ENCODE results near the gene MAP4. TPM values are rescaled to one million over a fixed set of nuclear protein-coding genes. Genes with fewer than 3 reads are reported as not detected.

MAP4 gene
- polyA plus RNA-seq, 3 donors: 169 to 179 (median 172) TPM

DNA sequence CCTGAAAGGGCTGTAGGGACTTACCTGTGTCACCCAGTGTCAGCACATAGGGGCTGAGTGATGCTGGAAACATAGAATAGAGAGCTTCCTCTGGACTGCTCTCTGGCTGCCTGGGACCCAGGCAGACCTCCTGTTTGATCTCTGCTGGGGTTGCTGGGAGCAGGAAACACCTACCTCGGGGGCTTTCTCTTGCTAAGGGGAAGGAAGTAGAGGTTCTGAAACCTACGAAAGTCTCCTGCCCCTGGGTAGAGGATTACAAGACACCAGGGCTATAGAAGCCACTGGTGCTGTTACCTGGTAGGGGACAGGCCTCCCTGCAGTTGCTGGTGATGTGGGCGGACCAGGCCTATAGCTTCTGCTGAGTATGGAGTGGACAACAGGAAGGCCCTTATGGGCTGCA lies 131.6 kb downstream of the MAP4 start:
- no peak for DNase-seq (ENCODE audit: extremely low read depth in 1 of 11, low read depth in 9 of 11, low spot score in 4 of 11)

DNA sequence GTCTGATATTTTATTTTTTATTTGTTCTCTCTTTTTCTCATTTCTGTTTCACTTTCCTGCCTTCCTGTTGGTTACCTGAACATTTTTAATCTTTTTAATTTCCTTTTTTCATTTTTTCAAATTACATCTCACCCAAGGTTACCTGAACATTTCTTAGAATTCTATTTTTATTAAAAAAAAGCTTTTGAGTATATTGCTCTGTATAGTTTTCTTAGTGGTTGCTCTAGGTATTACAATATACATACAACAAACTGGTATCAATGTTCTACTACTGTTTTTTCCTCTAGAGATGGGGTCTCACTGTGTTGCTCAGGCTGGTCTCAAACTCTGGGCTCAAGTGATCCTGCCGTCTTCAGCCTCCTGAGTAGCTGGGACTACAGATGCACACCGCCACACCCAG lies 133.9 kb downstream of the MAP4 start:
- DNase-seq (ENCODE audit: extremely low read depth in 1 of 11, low read depth in 9 of 11, low spot score in 4 of 11): no peak

DNA sequence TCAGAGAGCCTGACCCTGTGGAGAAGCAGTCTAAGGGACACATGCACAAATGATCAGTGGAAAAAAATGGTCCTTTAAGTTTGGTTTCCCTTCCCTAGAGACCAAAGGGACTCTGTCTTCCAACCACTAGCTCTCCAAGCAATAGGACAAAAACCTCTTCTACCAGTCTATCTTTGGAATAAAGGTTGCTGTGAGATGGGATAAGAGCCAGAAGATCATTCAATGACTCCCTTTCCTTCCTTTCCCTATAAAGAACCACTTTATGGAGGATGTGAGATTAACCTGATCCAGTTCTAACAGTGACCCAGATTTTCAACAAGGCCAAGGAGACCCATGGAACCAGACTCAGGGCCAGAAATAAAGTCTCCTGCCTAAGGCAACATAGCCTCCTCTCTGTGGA lies 138.5 kb downstream of the MAP4 start:
- no peak for DNase-seq (ENCODE audit: extremely low read depth in 1 of 11, low read depth in 9 of 11, low spot score in 4 of 11)

DNA sequence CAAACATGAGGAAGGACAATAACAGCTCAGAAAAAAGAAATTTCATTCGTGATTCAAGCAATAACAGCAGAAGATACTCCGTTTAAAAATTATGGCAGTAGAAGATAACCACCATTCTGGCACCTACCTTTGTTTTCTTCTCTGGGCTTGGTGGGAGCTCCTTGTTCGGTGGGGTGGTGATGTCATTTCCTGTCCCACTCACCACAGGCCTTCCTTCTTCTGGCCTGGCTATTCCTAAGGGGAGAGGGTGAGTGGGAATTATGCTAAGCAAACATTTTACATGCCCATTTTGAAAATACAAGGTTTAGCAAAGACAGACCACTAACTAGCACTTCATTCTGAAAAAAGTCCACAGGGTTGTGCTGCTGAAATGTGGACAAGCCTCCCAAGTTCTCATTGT lies 138.9 kb downstream of the MAP4 start:
- DNase-seq (ENCODE audit: extremely low read depth in 1 of 11, low read depth in 9 of 11, low spot score in 4 of 11): no peak

DNA sequence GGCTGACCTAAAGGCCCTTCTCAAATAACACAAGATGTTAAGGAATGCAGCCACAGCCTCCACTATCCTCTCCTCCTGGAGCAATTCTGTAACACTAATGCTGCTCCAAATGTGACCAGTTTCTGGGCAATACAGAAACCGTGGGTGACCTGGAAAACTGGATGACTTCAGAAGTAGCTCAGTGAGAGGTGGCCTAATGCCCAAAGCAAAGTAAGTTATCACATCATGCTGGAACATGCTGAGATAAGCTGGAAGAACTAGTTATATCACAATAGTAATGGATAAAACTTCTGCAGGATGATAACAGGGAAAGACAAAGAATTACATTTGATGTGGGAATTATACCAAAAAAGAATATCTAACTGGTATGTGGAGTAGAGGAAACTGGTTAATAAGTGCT lies 141.3 kb downstream of the MAP4 start:
- DNase-seq (ENCODE audit: extremely low read depth in 1 of 11, low read depth in 9 of 11, low spot score in 4 of 11): no peak

DNA sequence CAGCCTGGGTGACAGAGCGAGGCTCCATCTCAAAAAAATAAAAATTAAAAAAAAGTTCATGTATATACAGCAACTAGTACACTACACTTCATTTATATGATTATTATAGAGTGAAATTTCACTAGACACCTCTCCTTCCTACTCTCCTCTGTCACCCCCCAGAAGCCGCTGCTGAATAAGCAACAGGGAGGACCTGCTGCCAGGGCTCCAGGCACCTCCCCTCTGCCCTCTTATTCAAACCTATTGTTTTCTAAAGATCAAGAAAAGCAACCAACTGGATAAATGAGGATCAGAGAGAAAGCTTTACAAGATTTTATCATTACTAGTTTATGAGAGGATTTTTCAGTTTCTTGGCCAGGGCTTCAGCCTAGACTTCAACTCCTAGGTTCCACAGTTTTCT lies 141.8 kb downstream of the MAP4 start:
- DNase-seq (ENCODE audit: extremely low read depth in 1 of 11, low read depth in 9 of 11, low spot score in 4 of 11): no peak

DNA sequence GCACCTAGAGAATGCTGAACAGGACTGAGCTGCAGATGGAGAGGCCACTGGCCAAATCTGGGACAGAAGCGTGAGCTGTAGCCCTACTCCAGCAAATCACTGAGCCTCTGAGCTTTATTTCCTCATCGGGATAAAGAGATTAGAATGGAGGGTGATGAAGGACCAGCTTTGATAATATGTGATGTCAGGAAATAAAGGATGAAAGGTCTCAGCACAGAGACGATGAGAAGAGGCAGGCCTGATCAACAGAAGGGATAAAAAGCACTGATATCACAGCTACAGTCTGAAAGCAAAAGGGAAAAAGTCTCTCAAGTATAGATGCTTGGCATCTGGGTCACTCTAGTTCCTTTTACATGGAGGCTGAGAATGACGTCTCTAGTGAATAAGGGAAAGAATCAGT lies 143.3 kb downstream of the MAP4 start:
- no peak for DNase-seq (ENCODE audit: extremely low read depth in 1 of 11, low read depth in 9 of 11, low spot score in 4 of 11)

DNA sequence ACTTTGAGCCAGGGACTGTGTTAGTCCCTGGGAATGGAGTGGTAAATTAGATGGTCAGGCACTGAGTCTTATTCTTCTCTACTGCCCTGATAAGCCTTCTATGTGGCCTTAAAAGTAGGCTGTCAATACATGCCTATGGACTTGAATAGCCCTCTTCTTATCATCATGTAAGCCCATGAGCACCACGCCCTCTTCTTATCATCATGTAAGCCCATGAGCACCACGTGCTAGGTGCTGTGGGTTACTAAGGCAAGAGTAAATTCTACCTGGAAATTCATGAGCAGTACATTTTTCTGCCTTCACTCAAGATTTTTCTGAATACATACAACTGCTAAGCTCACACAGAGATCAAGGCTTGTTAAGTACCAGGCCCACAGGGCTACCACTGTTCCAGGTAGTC lies 144.8 kb downstream of the MAP4 start:
- no peak for DNase-seq (ENCODE audit: extremely low read depth in 1 of 11, low read depth in 9 of 11, low spot score in 4 of 11)

DNA sequence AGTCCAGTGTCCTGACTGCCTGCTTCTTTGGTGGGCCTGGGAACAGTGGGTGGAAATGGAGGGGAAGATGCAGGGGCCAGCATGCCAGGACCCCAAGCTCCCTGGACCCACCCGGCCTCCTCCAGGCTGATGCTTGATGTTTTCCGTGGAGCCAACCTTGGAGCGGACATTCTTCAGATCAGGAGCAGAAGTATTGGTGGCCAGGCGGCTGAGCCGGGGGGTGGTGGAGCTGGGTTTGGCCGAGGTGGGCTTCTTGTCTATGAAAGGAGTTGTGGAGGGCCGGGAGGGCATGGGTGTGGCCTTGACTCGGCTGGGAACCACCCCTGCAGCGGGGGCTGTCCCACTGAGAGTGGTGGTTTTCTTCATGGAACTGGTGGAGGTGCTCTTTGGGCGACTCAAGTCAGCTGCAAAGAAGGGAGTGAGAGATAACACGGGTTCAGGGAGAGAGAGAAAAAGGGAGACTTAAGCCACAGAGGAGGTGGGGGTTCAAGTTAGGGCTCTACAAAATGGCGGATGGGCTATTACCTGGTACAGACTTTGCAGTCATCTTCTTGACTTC lies 145.4 kb downstream of the MAP4 start:
- no peak for DNase-seq (ENCODE audit: extremely low read depth in 1 of 11, low read depth in 9 of 11, low spot score in 4 of 11)

DNA sequence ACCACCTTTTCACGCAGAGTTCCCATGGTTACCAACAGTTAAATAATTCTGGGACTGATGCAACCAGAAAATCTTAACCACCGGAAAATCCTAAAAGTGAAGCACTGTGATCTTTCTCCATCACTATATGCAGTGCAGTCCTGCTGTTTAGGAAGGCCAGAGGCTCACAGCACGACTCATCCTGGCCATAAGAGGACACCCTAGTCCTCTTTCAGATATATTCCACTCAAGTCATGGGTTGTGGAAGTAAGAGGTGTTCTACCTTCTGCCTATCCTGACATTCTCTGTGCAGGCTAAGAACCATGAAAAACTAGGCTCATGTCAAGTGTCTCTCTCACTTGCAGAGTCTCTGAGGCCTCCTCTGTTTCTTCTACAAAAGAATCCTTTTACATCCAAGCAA lies 146.1 kb downstream of the MAP4 start:
- no peak for DNase-seq (ENCODE audit: extremely low read depth in 1 of 11, low read depth in 9 of 11, low spot score in 4 of 11)

DNA sequence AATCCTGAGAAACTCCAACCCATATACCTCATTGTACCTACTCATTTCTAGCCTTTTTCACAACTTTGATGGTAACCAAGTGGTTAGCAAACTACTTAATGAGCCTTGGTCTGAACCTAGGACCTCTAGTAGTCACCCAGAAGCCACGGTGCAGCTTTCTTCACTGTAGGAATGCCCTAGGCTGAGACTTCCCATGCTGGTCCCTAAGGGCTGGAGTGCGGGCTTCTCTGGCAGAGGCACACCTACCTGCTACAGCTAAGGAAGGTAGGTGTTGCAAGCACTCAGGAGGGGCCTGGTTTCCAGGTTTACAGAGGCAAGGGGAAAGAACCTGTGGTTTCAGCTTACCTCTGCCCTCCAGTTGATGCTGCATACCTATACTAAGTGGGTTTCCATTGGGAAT lies 147.9 kb downstream of the MAP4 start:
- no peak for DNase-seq (ENCODE audit: extremely low read depth in 1 of 11, low read depth in 9 of 11, low spot score in 4 of 11)

DNA sequence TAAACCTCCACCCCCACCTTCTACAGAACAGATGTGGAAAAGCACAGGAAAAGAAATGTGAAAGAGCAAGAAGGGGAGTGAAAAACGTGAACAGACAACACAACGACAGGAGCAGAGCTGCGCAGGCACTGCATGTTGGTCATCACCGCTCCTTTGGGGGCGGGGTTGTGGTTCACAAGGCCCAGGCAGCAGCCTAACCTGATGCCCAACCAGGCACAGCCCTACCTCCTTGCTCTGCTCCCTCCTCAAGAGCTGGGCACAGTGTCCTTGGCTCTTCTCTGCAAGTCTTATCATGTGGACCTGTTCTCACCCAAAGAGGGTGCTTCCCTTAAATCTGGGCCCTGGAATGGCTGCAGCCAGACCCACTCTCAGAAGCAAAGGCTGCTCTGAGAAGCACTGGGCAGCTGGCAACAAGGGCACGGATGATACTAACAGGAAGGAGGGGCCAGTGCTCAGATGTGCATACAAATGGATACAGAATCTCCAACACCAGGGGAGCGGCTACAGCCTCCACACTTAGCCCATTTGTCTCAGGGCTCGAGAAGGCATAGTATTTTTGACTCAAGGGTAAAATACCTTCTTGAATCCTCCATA lies 148.7 kb downstream of the MAP4 start:
- DNase-seq (ENCODE audit: extremely low read depth in 1 of 11, low read depth in 9 of 11, low spot score in 4 of 11): no peak

DNA sequence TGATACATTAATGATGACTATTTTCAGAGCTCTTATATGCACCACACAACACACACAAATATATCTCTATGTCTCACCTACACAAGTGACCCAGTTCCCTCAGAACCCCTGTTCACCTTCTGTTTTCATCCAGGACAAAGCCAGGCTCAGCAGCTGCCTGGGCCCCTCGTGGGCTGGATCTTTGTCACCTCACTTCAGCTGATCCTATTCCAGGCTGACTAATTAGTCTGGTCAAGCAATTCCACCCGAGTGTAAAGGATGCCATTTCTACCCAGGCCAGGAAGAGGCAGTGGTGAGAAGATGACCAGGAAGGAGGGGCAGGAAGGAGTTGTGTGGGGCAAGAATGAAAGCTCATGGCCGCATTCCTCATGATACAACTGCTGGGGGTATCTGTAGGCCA lies 151.0 kb downstream of the MAP4 start:
- DNase-seq (ENCODE audit: extremely low read depth in 1 of 11, low read depth in 9 of 11, low spot score in 4 of 11): no peak

DNA sequence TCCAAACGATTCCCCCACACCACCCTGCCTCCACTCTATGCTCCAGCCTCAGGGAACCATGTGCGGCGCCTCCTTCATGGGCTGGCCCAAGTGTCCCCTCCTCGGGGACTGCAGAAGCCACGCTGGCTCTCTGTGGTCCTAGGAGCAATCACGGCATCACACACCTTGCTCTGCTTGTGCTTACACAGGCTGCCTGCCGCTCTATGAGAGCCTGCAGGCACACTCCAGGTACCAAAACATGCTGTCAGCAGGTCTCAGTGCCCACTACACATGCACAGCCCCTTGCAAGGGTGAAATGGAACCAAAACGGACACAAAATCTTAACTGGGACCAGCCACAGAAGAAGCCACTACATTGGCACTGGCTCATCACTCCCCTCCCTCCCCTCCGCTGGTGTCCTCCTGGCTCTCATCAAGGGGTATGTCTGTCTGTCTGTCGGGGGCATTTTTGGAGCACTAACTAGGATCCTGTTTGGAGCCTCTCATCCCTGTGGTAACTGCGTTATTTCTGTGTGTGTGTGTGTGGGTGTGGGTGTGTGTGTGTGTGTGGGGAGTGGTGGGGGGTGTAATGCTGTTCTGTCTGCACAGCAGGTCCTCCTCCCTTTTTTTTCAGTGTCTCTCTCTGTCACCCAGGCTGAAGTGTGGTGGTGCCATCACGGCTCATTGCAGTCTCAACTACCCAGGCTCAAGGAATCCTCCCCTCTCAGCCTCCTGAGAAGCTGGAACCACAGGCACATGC lies 152.7 kb downstream of the MAP4 start:
- DNase-seq (ENCODE audit: extremely low read depth in 1 of 11, low read depth in 9 of 11, low spot score in 4 of 11): no peak

DNA sequence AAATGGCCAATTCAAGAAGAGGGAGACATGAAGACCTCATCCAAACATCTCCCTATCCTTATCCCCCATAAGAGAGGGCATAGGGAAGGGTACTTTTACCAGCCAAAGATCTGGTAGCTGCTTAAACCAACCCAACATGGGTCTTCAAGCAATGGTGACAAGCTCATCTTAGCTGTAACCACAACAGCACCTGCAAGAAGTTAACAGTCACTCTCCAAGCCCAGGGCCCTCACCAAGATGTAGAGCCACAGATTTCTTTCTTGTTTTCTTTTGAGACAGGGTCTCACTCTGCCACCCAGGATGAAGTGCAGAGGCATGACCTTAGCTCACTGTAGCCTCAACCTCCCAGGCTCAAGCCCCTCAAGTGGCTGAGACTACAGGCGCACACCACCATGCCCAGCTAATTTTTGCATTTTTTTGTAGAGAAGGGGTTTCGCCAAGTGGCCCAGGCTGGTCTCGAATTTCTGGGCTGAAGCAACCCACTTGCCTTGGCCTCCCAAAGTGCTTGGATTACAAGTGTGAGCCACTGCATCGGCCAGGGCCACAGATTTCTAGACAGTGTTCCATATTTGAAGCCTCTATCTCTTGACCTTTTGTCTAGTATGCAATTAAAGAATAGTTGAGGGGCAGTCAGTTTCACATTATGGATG lies 156.1 kb downstream of the MAP4 start:
- DNase-seq (ENCODE audit: extremely low read depth in 1 of 11, low read depth in 9 of 11, low spot score in 4 of 11): no peak

DNA sequence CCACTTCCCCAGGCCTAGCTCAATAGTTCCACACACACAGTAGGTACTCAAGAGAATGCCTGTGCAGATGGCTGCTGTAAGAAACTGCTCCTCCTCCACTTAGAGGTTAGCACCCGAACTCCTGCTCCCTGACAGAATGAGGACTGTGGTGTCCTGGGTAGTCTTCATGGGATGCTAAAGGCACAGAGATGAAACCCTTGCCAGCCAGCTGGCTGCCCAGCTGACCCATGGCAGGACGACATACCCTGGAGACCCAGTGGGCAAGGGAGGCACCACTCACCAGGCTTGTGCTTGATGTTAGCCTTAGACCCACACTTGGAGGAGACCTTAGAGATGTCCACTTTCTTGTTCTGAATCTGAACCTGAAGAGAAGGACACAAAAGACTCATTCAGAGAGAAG lies 159.1 kb downstream of the MAP4 start:
- no peak for DNase-seq (ENCODE audit: extremely low read depth in 1 of 11, low read depth in 9 of 11, low spot score in 4 of 11)

DNA sequence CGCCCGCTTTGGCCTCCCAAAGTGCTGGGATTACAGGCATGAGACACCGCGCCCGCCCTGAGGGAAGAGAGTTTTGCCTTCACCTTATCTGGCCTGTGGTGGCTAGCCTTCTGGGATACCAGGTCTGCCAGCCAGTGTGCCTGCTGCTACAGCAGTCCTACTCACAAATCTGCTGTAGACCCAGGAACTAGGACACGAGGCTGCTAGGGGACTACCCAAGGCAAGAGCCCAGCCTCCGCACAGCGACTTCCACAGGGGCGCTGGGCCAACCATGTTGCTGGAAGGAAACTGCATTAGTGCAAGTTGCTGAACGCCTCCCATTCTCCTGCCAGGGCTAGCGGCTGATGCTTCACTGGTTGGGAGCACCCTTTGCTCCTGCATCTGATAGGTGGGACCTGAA lies 159.5 kb downstream of the MAP4 start:
- DNase-seq (ENCODE audit: extremely low read depth in 1 of 11, low read depth in 9 of 11, low spot score in 4 of 11): no peak

DNA sequence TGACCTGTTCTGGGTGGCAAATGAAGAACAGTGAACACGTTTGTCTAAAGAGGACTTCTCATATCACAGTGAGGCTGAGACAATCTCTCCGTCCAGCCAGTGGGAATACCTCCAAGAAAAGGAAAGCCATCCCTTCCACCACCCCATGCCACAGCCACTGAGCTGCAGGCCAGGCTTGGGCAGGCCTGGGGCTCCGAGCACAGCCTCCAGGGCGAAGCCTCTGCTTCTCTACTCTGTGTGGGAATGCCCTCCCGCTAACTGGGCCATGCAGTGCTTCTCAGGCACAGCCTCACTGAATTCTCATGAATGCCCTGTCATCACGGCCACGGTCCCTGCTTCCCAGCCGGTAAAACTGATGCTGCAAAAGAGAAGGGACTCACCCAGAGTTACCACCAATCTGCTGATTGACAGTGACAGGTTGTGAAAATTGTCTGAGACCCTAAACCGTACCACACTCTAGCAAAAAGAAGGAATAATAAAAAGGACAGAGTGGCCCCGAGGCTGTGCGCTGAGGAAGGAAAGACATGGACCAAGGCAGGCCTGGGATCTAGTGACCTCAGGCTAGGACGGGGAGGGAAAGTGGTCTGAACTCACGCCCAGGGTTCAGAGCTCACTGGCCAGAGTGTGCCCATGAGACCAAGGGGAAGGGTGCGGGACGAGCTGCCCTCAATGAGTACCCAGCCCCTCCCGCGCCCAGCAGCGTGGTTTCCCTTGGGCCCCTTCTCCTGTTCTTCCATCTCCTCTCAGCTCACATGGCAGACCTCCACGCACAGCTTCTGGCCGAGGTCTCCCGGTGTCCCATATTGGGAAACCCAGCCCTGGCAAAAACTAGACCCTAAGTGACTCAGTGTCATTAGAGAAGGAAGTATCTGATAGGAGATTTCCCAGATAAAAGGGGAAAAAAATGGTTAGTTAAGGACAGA lies 160.5 kb downstream of the MAP4 start:
- no peak for DNase-seq (ENCODE audit: extremely low read depth in 1 of 11, low read depth in 9 of 11, low spot score in 4 of 11)

DNA sequence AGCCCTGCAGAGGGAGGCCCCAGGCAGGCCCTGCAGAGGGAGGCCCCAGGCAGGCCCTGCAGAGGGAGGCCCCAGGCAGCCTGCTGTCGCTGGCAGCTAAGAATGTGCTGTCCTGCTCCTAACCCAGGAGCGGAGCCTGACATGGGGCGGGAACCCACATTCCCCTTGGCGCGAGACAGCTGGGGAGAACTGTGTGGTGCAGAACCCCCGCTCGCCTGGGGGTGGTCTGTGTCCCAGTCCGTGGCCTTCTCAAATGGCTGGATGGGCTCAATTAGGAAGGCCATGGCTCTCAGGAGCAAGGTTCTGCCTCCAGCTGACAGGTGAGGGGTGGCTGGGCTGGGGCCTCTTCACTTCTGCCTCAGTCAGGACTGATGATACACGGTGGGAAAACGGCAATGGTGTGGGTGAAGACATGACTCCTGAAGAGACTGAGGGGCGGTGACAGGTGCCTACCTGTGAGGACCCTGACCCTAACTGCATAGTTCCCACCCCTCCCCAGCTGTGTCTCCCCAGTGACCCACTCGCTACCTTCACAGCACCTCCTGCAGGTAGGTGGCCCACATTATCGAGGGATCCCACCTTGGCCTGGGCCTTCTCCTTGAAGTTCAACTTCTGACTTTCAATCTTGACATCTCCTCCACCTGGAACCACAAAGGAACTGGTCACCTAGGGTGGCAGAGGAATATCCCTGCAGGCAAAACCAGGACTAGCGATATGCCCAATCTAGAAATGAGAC lies 161.3 kb downstream of the MAP4 start:
- DNase-seq (ENCODE audit: extremely low read depth in 1 of 11, low read depth in 9 of 11, low spot score in 4 of 11): no peak

Data from renal cortex interstitium (tissue), 11 donors.